Adipose tissue (tissue), 3 donors: Measurements from ENCODE around the gene MIPEP. TPM values are rescaled to one million over a fixed set of nuclear protein-coding genes. Genes with fewer than 3 reads are reported as not detected.

Source experiments
- H3K27ac ChIP-seq: one replicate; pipeline ENCODE4 v1.5.1; 2013; ENCODE audit warnings: low read depth, low read length
- WGBS, 3 donors: extraction: QIAGEN DNeasy Blood & Tissue Kit; methylation state at CpG; one replicate each; pipeline ENCODE4 v1.1.7; 2013; 5-methylcytosine and 5-hydroxymethylcytosine counted together
- polyA plus RNA-seq, 3 donors: library from polyadenylated mRNA; stranded (reverse); fragments of 200-250 nt; gene quantifications; one replicate each; pipeline ENCODE4 v1.2.3, GENCODE V29; 2013
- donor health status: healthy with polysubstance abuse.
- donor health status: Bipolar disorder and iron deficiency.
- donor health status: healthy.

MIPEP gene
- polyA plus RNA-seq, 3 donors: 8.1 to 13.9 (median 11.3) TPM

DNA sequence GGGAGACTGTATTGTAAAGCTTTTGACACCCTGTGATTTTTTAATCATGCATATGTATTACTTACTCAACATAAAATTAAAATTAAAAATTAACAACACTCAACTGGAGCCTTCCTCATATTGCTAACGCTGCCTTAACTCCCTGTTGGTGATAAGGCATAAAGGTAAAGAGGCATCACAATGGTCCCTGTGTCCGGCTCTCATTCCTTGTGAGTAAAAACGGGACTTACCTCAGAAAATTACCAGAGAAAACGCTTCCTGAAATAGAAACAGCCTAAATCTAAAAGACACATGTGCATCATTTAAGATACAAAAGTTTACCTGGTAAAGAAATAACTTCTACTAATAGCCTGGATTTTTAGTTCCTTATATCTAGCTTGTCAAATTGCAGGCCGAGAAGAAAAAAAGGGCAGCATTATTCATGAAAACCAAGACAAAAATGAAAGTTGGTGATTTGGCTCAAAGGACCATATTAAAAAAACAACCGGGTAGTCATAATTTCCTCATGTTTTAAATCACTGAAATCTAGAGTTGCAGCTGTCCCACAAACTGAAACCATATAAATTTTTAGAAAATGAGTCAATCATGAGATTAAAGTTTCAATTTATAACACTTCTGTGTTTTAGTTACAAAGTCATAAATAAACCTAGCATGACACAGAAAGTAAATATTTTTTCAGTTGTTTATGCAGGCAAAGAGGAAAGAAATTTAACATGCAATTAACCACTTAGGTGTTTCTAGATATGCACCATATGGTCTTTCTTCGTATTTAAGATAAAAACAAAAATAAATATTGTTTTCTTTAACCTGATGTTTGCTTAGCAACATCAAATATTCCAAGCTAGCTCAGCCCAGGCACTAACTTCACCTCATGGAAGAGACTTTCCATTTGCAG is 94.7 kb downstream of the MIPEP start:
- WGBS, 3 donors: 42 to 54% (median 52%) methylated on average over 7 of the region's 7 CpGs
- H3K27ac ChIP-seq: no peak overlapping the region

DNA sequence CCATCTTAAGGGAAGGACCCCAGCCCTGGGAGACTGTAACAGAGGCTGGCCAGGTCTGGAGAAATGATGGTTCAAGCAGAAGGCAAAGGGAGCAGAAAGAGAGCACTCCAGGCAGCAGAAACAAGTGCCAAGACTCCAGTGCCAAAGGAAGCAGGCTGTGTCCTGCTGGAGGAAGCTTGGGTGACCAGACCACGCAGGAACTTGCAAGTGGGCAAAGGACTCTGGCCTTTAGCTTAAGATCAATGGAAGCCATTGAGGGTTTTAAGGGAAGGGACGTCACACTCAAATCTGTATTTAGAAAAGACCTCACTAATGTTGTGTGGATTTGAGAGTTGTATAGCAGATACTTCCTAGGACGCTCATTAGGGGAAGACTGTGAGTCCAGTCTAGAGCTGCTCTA is 95.5 kb downstream of the MIPEP start:
- H3K27ac ChIP-seq: no peak overlapping the region
- 71 to 88% (median 84%) methylated on average over 3 of the region's 3 CpGs for WGBS, 3 donors

DNA sequence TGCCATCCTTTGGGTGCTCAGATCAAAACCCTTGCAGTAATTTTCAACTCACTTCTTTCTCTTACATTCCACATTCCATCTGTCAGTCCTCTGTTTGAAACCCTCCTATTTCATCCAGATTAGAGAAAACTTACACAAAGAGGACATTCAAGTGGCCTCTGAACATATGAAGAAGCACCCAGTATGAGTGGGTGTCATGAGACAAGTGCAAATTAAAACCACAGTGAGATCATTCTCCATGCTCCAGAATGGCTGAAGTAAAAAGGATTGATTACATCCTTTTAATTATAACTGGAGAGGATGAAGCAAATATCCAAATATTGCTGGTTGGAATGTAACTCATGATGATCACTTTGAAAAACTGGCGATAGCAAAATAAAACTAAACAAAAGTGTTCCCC is 96.5 kb downstream of the MIPEP start:
- H3K27ac ChIP-seq: no peak overlapping the region
- 92 to 97% (median 94%) methylated on average over 1 of the region's 1 CpG for WGBS, 3 donors

DNA sequence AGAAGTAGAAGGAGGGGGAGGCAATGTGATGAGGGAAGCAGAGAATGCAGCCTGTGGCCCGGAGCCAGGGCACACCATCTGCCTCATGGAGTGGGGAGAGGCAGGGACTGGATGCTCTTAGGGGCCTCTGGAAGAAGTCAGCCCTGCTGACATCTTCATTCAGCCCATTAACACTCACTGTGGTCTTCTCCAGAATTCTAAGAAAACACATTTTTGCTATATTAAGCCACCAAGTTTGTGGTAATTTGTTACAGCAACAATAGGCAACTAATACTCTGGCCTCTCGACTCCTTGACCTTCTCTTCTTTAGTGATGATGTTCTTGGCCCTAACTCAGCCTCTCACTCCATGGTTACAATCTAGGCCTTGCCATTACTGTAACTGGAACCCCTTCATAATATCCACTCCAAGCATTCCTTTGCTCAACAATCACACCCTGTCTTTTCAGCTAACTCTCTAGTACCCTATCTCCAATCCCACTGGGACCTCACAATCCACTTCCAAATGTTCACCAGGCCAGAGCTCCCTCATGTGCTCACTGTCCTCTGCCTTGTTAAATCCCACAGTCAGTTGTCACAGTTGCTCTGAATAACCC is 98.5 kb downstream of the MIPEP start:
- 45 to 85% (median 71%) methylated on average over 2 of the region's 2 CpGs for WGBS, 3 donors
- no peak overlapping the region for H3K27ac ChIP-seq

DNA sequence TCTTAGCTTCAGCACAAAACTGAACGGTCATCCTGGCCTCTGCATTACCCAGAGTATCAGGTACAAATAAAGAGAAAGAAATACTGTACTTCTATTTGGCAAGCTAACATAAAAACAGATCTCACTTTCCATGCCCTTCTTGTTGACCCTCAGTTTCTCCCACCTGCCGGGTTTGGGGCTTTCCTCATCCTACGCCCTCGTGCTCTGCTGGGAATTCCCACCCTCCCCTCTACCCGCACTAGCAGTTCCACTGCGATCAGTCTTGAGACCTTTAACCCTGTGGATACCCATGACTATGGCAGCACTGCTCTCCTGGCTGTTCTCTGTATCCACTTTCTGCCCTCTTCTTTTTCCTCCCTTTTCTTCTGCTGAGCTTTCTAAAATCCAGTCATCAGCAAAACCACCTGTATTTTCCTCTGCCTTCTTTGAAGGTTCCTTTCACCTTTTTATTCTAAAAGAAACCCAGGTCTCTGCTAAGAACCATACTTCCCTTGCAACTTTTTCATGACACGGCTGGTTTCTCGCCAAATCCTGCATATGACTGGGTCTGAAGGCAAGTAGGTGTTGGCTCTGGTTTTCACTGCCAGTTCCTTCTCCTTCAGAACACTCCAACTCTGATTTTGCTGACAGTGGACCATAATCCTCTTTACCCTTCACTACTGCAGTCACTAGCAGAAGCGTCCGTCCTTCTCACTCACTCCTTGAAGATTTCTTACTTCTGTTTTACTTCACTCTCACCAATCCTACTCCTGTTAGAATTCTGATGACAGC is 99.4 kb downstream of the MIPEP start:
- WGBS, 3 donors: 82 to 89% (median 87%) methylated on average over 10 of the region's 10 CpGs
- no peak overlapping the region for H3K27ac ChIP-seq

DNA sequence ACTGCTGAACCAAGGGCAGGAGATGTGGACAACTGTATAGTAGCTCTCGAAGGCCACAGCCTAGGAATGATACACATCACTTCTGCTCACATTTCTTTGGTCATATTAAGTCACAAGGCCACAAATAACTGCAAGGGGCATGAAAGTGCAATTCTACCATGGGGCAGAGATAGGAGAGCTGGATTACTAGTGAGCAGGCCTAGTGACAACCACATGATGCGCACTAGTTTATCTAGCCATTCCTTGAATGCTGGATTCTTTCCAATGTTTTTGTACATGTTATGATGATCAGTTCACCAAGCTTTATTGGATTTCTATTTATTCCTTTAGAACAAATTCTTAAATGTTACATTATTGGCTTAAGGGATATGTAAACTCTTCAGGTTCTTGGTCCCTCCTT is 100.7 kb downstream of the MIPEP start:
- no peak overlapping the region for H3K27ac ChIP-seq
- WGBS, 3 donors: 96 to 100% (median 96%) methylated on average over 2 of the region's 2 CpGs

DNA sequence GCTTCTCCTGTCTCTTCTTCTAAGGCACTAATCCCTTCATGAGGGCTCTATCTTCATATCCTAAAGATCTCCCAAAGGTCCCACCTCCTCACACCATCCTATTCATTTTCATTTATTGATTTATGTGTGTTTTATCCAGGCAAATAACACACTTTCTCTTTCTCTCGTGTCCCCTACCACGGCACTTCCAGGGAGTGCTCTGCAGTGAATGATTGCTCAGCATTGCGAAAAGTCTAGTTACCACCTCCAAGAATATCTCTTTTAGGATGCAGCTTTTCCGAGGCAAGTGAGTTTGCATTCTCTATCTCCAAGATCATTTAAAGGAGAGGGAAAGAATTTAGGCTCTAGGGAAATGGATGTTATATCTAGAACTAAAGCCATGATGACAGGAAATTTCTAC is 101.7 kb downstream of the MIPEP start:
- WGBS, 3 donors: 69 to 70% (median 69%) methylated on average over 4 of the region's 4 CpGs
- H3K27ac ChIP-seq: no peak overlapping the region

DNA sequence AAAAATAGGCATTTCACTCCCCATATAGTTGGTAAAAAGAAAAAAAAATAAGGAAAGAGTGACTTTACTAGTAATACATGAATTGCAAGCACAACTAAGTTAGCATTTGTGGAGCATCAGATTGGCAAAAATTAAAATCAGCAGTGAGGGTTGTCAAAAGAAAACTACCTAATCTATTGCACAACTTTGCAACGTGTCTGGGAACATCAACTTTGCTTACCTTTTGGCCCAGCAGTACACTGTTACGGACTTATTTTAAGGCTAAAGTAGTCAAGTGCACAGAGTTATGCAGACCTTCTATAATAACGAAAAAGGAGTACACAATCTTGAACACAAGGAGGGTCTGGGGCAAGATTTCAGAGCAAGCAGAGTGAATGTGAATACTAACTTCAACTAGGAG is 102.6 kb downstream of the MIPEP start:
- 68 to 88% (median 82%) methylated on average over 3 of the region's 3 CpGs for WGBS, 3 donors
- H3K27ac ChIP-seq: no peak overlapping the region

DNA sequence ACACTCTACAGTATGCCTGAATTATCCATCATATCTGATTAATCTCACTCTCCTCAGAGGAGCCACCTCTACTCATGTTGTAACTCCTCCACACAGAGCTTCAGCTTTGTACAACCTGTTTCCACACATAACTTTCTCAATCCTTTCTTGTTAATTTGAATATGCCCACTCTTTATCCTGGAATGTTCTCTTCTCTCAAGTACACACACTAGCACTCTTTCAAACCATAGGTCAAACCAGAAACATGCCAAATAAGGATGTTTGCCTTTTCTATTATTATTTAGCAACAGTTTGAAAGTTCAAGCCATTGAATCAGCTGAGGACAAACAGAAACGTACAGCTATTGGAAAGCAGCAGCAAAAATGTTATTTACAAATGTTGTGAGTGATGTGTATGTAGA is 110.3 kb downstream of the MIPEP start:
- no peak overlapping the region for H3K27ac ChIP-seq
- WGBS, 3 donors: 64 to 85% (median 78%) methylated on average over 1 of the region's 1 CpG

DNA sequence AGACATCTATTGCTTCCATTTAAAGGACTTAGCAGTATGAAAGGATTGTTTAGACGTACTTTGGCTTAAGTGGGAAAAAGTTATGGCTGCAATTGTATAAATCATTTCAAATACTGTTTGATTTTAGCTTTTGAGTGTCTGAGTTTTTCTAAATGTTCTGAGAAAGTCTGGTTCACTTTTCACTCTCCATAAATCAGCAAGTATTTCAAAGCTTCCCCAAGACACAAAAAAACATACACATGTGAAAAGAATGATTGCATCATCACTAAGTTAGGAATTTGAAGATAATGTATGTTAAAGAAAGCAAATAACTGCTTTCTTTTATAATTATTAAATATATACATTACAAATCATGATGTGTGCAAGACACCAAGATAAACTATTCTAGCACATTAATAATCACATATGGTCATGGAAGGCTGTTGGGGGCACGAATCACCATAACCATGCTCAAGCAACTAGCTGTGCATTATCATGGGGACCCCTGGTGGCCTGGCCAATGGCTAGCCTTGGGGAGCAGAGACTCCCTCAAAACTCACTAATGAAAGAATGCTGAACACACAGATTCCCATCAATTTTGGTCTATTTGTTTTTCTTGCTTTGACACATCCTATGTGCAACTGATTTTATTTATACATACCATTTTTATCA is 111.1 kb downstream of the MIPEP start:
- no peak overlapping the region for H3K27ac ChIP-seq
- 57 to 95% (median 63%) methylated on average over 2 of the region's 2 CpGs for WGBS, 3 donors

DNA sequence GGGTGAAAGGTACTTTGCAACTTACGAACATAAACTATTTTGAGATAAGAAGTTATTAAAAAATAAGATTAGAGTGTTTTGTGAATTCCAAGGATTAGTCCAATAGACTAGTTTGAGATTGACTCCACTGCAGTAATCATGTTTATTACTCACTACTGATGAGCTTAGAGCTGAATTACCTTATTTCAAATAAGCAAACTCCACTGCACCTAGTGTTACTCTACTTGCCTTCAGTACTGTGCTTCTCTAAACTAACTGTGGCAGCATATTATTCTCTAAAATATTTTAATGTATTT is 111.7 kb downstream of the MIPEP start:
- WGBS, 3 donors: 12 to 54% (median 53%) methylated on average over 1 of the region's 1 CpG

DNA sequence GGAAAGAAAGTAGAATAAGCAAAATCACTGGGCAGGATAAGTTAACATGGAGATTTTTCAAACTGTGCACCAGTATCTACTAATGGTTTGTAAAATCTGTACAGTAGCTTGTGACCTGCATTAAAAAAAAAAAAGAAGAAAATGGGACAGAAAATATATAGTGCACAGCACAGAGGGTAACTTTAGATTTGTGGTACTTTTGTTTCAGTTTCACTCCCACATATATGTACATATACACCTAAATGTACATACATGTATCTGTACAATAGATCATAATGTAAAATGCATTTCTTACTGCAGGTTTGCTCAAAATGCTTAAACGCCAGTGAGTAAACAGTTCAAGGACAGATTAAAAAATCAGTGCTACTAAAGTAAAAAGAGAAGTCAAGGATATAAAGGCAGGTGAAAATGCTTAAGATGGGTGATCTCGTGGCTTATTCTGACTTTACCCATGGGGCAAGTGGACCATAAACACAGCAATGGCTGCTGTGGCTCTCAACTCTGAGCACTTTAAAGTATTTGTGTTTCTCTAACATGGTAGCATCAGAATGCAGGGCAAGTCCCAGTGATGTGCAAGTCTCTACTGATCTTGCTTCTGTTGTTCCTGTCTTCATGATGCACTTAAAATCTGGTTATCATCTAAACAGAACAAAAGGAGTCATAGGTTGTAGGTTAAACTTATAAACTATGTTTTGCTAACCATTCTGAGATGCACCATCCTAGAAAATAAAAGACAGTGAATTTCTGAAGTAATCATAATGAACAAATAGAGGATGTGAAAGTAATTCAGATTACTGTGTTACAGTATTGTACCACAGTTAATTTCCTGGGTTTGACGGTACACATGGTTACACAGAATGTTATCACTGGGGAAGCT is 112.3 kb downstream of the MIPEP start:
- 60 to 81% (median 76%) methylated on average over 3 of the region's 3 CpGs for WGBS, 3 donors
- H3K27ac ChIP-seq: no peak overlapping the region

More for the DNA sequence above, 111.7 kb downstream of the MIPEP start:
- no peak overlapping the region for H3K27ac ChIP-seq

DNA sequence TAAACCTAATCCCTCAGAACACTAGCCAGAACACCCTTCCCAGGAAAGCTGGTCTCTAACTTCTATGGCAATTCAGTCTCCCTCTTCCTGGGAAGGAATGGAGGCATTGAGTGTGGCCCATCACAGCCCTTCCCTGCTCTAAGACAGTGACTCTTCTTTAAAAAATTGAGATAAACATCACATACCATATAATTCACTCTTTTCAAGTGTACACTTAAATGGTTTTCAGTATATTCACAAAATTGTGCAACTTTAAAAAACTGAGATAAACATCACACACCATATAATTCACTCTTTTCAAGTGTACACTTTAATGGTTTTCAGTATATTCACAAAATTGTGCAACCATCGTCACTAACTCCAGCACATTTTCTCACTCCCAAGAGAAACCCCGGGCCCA is 116.5 kb downstream of the MIPEP start:
- WGBS, 3 donors: 41 to 50% (median 44%) methylated on average over 2 of the region's 2 CpGs
- H3K27ac ChIP-seq: no peak overlapping the region

DNA sequence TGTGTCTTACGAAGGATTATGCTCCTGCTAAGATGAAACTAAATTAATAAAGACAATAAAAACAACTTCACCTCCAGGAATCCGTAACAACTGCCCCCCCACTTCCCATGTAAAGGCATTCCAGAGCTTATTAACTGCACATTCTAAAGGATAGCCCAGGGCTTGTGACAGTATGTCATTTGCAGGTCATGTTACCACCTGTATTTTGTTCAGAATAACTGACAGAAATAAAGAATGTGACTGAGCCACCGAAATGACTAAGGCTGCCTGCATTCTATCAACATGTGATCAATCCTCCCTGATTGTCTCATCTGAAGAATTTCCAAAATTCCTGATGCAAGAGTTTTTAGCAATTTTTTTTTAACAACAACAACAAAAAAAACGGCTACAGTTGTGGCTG is 117.2 kb downstream of the MIPEP start:
- WGBS, 3 donors: 69 to 77% (median 69%) methylated on average over 4 of the region's 4 CpGs

DNA sequence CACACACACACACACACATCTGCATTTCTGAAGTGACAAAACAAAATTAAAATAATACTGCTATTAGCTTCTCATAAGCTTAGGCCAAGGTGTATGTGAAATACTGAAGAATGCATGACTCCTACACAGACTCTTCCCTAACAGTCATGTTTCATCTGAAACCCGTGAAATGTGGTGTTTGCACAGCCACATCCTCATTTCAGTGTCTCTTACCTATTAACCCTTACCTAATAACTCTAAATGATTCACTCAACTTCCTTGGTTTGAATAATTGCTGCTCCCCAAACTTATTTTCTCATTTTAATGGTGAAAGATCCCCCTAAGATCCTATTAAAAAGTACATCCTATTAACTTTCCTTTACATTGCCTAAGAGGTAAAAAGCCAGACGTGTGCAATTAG is 117.6 kb downstream of the MIPEP start:
- 47 to 62% (median 48%) methylated on average over 2 of the region's 2 CpGs for WGBS, 3 donors
- no peak overlapping the region for H3K27ac ChIP-seq

More for the DNA sequence above, 117.2 kb downstream of the MIPEP start:
- no peak overlapping the region for H3K27ac ChIP-seq

DNA sequence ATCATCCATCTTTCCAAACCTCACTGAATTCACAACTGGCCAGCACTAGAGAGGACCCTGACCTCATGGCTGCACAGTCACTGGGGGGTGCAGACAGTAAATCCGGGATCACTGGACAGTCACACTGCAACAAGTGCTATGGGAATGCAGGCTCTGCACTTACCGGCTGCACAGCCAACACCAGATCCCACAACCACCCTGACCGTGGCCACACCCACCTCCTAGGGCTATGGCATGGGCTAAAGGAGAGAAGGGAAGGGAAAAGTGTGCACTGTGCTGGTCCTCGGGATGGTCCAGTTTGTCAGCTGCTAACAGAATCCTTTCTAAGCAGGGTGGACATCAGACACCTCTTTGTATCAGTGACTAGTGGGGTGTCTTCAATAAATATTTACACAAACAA is 118.2 kb downstream of the MIPEP start:
- WGBS, 3 donors: 96 to 97% (median 97%) methylated on average over 4 of the region's 4 CpGs
- no peak overlapping the region for H3K27ac ChIP-seq

DNA sequence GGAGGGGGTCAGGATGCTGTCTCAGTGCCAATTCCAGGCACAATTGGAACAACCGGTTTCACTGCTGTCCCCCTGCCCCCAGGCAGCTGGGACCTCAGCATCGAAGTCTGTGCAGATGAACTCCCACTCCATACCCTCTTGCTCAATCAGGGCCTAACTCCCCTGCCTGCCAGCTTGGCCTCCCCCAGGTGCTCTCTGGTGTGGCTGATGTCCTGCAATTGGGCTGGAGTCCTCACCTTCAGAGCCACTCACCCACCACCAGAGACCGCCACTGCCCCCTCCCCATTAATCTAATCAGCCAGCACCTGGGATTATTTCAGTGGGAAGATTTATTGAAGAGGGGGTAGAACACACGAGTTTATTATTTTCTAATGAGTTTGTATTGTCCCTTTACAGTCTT is 118.8 kb downstream of the MIPEP start:
- WGBS, 3 donors: 88 to 90% (median 89%) methylated on average over 4 of the region's 4 CpGs
- no peak overlapping the region for H3K27ac ChIP-seq

DNA sequence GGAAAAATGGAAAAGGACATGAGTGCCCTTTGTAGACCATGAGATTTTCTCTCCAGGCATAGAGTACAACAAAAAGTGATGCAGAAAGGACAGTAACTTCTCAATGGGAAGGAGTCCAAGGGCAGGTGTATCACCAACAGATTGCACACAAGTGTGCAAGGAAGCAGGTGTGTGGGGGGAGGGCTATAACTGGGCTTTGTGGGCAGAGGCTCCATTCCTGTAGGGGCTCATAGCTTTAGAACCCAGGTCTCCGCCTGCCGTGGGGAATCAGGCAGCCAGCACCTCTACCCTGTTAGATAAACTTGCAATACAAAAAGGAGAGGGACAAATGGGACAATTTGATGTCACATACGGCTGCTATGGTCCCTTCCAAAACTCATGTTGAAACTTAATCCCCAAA is 119.8 kb downstream of the MIPEP start:
- WGBS, 3 donors: 92 to 99% (median 95%) methylated on average over 3 of the region's 3 CpGs

More for the DNA sequence above, 119.8 kb downstream of the MIPEP start:
- no peak overlapping the region for H3K27ac ChIP-seq
